GM12875 (cell line): ENCODE measurements around the gene NEO1.

Experiments used
- H3K4me3 ChIP-seq: one replicate; pipeline ENCODE4 v1.5.1; 2011; ENCODE audit warnings: low read depth, low read length, control low read depth
- TF ChIP-seq, protein P1 (sequence below): IDR thresholded peaks from 2 replicates; pipeline ENCODE4 v1.5.1; 2011; ENCODE audit warnings: low read depth, mild to moderate bottlenecking, control low read depth, inconsistent platforms, low read length, moderate library complexity, borderline replicate concordance; ENCODE audit not compliant: insufficient read depth

NEO1 gene

DNA sequence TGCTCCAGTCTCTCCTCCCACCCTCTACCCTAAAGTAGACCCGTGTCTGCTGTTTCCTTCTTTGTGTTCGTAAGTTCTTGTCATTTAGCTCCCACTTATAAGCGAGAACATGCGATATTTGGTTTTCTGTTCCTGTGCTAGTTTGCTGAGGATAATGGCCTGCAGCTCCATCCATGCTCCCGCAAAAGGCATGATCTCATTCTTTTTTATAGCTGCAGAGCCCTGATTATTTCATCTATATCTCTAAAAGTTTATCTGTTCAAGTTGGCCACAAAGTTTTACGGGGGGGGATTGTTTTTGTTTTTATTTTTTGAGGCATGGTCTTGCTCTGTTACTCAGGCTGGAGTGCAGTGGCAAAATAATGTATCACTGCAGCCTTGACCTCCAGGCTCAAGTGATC, 4.4 kb upstream of the NEO1 start:
- TF ChIP-seq, protein P1, sequence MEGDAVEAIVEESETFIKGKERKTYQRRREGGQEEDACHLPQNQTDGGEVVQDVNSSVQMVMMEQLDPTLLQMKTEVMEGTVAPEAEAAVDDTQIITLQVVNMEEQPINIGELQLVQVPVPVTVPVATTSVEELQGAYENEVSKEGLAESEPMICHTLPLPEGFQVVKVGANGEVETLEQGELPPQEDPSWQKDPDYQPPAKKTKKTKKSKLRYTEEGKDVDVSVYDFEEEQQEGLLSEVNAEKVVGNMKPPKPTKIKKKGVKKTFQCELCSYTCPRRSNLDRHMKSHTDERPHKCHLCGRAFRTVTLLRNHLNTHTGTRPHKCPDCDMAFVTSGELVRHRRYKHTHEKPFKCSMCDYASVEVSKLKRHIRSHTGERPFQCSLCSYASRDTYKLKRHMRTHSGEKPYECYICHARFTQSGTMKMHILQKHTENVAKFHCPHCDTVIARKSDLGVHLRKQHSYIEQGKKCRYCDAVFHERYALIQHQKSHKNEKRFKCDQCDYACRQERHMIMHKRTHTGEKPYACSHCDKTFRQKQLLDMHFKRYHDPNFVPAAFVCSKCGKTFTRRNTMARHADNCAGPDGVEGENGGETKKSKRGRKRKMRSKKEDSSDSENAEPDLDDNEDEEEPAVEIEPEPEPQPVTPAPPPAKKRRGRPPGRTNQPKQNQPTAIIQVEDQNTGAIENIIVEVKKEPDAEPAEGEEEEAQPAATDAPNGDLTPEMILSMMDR = no peak
- H3K4me3 ChIP-seq = no peak overlapping the region

DNA sequence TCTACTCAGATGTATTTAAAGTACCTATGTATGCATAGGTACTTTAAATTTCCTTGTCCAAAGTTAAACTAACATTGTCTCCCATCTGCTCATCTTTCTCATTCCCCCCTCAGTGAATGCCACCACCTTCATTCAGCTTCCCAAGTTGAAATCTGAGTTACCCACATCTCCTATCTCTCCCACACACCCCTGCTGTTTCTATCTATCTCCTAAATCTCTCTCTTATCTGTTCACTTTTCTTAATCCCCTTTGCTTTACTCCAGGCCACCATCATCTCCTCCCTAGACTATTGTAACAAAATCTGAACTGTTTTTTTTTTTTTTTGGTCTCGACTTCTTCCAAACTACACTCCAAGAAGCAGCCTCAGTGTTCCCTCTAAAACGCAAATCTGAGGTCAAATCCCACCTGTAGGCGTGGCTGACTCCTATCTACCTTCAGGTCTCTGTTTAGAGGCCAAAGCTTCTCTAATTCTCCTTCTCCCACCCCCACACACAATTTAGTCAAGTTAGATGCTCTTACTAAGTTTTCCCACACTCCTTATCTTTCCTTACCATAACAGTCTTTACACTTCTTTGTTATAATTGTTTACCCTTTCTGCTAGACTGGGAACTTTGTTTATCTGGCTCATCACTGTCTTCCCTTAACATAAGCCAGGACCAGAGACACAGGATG, 3.5 kb upstream of the NEO1 start:
- H3K4me3 ChIP-seq = no peak overlapping the region
- TF ChIP-seq, protein P1 = no peak

DNA sequence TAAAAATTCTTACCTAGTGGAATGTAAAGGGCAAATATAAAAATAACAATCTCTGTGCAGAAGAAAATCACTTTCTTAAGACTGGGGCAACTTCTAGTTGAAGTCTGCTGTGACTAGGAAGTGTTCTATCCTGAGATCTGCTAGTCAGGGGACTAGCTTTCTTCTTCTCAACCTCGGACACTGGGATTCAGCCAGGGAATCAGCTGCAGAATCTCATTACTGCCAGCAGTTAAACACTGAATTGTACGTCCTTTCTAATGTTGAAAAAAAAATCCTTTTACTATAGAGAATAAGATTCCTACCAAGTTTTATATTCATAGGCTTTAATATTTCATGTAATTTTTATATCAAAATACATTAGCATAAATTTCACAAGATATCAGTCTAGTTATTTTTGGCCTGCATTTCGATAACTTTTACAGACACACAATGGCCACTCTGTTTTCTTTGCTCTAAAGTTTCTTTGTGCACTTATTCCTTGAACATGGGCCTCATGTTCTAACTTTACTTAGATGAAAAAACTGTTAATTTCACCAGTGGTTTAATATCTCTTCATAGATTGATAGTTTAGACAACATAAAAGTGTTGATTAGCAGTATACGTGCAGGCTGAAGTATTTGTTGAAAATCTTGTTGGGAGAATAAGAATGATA, 2.6 kb upstream of the NEO1 start:
- TF ChIP-seq, protein P1 = no peak
- no peak overlapping the region for H3K4me3 ChIP-seq

DNA sequence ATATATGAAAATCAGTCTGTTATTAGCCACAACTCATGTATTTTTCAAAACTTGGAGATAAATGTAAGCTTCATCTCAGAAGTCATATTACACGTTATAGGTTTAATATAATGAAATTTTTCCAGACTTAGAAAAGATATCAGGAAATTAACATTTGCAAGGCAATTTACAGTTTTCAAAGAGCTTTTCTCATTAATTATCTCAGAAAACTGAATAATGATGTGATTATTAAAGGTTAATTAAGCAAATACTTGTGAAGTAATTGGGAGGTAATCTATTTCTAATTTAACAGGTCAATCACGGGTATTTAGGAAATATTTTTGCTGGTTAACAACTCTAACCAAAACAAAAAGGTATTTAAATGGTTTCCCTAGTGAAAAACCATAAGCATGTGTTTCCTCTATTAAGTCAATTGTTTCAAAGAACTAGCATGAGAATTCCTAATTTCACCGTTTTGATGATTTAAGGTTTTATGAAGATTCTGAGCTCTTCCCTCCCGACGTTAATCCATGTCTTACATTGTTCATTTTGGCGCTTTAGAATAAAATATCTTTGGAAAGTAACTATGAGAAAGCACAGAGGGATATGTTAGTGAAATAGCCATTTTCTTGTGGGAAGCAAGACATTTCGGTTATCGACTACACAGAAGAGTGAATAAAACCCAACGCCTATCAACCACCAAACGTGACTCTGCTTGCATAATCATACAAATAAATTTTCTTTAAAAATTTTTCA, 1.5 kb upstream of the NEO1 start:
- H3K4me3 ChIP-seq = no peak overlapping the region
- TF ChIP-seq, protein P1 = no peak

DNA sequence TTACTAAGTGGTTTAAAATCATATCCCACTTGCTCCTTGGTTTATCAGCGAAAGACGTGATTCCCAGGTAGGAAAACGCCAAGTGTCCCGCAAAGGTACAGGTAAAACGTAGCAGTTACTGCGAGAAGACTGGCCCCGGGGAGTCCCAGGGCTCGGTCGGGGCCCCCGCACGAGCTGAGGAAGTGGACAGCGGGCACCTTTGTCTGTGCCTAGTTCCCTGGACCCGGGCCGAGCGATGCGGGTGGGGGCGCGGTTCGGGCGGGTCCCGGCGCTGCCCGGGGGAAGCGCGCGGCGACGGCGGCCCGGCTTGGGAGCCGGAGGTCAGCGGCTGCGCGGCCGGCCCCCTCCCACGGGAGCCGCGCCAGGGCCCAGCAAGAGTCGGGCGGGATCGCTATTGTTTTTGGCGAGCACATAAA, 864 bp upstream of the NEO1 start:
- TF ChIP-seq, protein P1 = no peak
- H3K4me3 ChIP-seq = peak overlapping the region; percentile 58

DNA sequence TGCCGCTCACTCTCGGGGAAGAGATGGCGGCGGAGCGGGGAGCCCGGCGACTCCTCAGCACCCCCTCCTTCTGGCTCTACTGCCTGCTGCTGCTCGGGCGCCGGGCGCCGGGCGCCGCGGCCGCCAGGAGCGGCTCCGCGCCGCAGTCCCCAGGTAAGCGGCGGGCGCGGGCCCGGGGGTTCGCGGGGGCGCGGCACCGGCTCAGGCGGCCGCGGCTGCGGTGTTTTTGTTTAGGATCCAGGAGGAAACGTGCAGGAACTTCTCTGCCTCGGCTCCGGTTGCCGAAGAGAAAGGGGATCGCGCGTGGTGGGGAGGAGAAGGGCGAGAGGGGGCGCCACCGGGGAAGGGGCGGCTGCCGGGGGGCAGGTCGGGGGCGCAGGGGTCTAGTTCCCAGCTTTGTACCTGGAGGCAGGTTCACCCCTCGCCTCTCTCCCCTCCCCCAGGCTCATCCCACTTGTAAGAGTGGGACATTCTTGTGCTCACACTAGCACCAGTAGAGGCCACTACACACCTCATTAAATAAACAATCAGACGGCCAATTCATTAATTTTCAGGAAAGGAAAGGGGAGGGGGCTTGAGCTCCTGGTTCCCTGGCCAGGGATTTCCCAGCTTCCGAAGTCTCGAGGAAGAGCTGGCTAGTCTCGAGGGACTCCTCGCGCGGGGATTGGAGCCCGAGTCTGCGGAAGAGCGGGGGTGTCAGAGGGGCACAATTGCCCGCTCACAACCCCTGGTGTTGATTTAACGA, 562 bp downstream of the NEO1 start:
- H3K4me3 ChIP-seq = peak overlapping the region; percentile 52
- TF ChIP-seq, protein P1 = 0 out of 2 replicates have a peak, but pooled peaks have one; percentile 11
